Activated T-helper 1 cell treated with anti-CD3 and anti-CD28 coated beads, Interleukin-2, amount 50 U/mL, for 16 hours (primary cell): Measurements from ENCODE around the gene COQ10A.
"Not testable (repeated sequence)": the region's sequence is repeated elsewhere in the genome, so short reads cannot be mapped to it uniquely, and the experiment has no call there.

ENCODE experiments used
- DNase-seq, 2 donors: peaks; one replicate each; pipeline ENCODE4 v3.0.0-alpha.2; 2020; ENCODE audit warnings: low read depth in 1 of 2, low spot score in 1 of 2

COQ10A gene

GRCh38 chr12:56274299-56274698, 7.6 kb downstream of the COQ10A start:
- DNase-seq: no peak

GRCh38 chr12:56278905-56279304, 12.2 kb downstream of the COQ10A start:
- DNase-seq: no peak

- no peak for DNase-seq
Observed at GRCh38 chr12:56280849-56281248, 14.1 kb downstream of the COQ10A start.

GRCh38 chr12:56282030-56282429, 15.3 kb downstream of the COQ10A start:
- DNase-seq: no peak

- no peak for DNase-seq
Observed at GRCh38 chr12:56282579-56282978, 15.8 kb downstream of the COQ10A start.

GRCh38 chr12:56284263-56284662, 17.5 kb downstream of the COQ10A start:
- DNase-seq: not testable (repeated sequence)

- no peak for DNase-seq
Observed at GRCh38 chr12:56286044-56286830, 19.5 kb downstream of the COQ10A start.

- DNase-seq: no peak
Observed at GRCh38 chr12:56288705-56289387, 22.1 kb downstream of the COQ10A start.

- no peak for DNase-seq
Observed at GRCh38 chr12:56293795-56294194, 27.1 kb downstream of the COQ10A start.

- DNase-seq: no peak
Observed at GRCh38 chr12:56296295-56296694, 29.6 kb downstream of the COQ10A start.

GRCh38 chr12:56297400-56297799, 30.7 kb downstream of the COQ10A start:
- no peak for DNase-seq

GRCh38 chr12:56298828-56299227, 32.1 kb downstream of the COQ10A start:
- no peak for DNase-seq

- peak in 1 of 2 donors; percentile 4 for DNase-seq
Observed at GRCh38 chr12:56299308-56299852, 32.6 kb downstream of the COQ10A start.

- DNase-seq: peak; percentile 95 to 99
Observed at GRCh38 chr12:56299853-56300643, 33.3 kb downstream of the COQ10A start, which contains the start of gene CS. Gene CS, minus strand, starts transcription at chr12:56300330. Its CDS starts 129 bp downstream, at chr12:56300201.

- no peak for DNase-seq
Observed at GRCh38 chr12:56300644-56301464, 34.1 kb downstream of the COQ10A start.

- no peak for DNase-seq
Observed at GRCh38 chr12:56304276-56304675, 37.5 kb downstream of the COQ10A start.

- no peak for DNase-seq
Observed at GRCh38 chr12:56304872-56305590, 38.3 kb downstream of the COQ10A start.

GRCh38 chr12:56307221-56307965, 40.7 kb downstream of the COQ10A start:
- DNase-seq: no peak

GRCh38 chr12:56308714-56309113, 42.0 kb downstream of the COQ10A start:
- no peak for DNase-seq
